PC-9 (cell line): ENCODE data around the gene SDHB. TPM values are rescaled to one million over a fixed set of nuclear protein-coding genes. Genes with fewer than 3 reads are reported as not detected.

Source experiments
- BruUV-seq: library from RNA; stranded (reverse); fragments of 400-500 nt; replicated peaks from 2 replicates; lab custom pipeline; 2021; lab: Mats Ljungman, UMichigan
- CTCF ChIA-PET: fragments of 300-600 bp; sonication (Branson Sonifier 250); formaldehyde crosslinking; loops from one replicate; lab custom pipeline; 2022; ENCODE audit warnings: antibody characterized with exemption; lab: Charles Lee
- POLR2A ChIA-PET: fragments of 300-600 bp; sonication (Branson Sonifier 250); formaldehyde crosslinking; loops from one replicate; lab custom pipeline; 2022; ENCODE audit warnings: antibody characterized with exemption; ENCODE audit not compliant: unreplicated experiment; lab: Charles Lee
- DNase-seq, 2 experiments: peaks; one replicate each; pipeline versions ENCODE4 v3.0.0 to v3.0.0-alpha.2; 2015 to 2022; ENCODE audit warnings: mixed read lengths in 1 of 2
- H2AFZ ChIP-seq: fragments of 200-600 bp; sonication (generic); 2 replicates; pipeline ENCODE4 v1.8.1; 2017; ENCODE audit warnings: antibody characterized with exemption
- H3F3A ChIP-seq: fragments of 200-600 bp; sonication (generic); 2 replicates; pipeline ENCODE4 v1.8.1; 2017; ENCODE audit warnings: antibody characterized with exemption, mild to moderate bottlenecking, low read depth; ENCODE audit not compliant: insufficient read depth
- H3K27ac ChIP-seq: fragments of 200-600 bp; sonication (generic); 2 replicates; pipeline ENCODE4 v1.6.1; 2016; ENCODE audit warnings: mixed run types
- H3K27me3 ChIP-seq: fragments of 200-600 bp; sonication (generic); 2 replicates; pipeline ENCODE4 v1.6.1; 2016; ENCODE audit warnings: low read depth, mixed run types; ENCODE audit not compliant: insufficient read depth
- H3K36me3 ChIP-seq: fragments of 200-600 bp; sonication (generic); 2 replicates; pipeline ENCODE4 v1.6.1; 2016; ENCODE audit warnings: low read depth, mixed run types
- H3K4me1 ChIP-seq: fragments of 200-600 bp; sonication (generic); replicated peaks from 2 replicates; pipeline ENCODE4 v1.6.1; 2016; ENCODE audit warnings: mixed run types; ENCODE audit not compliant: insufficient read depth
- H3K4me2 ChIP-seq: fragments of 200-600 bp; sonication (generic); 2 replicates; pipeline ENCODE4 v1.6.1; 2017; ENCODE audit warnings: mixed run types
- H3K4me3 ChIP-seq: fragments of 200-600 bp; sonication (generic); 2 replicates; pipeline ENCODE4 v1.6.1; 2016; ENCODE audit warnings: mixed run types
- H3K79me2 ChIP-seq: fragments of 200-600 bp; sonication (generic); 2 replicates; pipeline ENCODE4 v1.6.1; 2017; ENCODE audit warnings: low read depth, mixed run types
- H3K9me2 ChIP-seq: fragments of 200-600 bp; sonication (generic); 2 replicates; pipeline ENCODE4 v1.8.1; 2017; ENCODE audit warnings: mild to moderate bottlenecking; ENCODE audit not compliant: insufficient read depth
- H3K9me3 ChIP-seq: fragments of 200-600 bp; sonication (generic); 2 replicates; pipeline ENCODE4 v1.8.1; 2016; ENCODE audit warnings: low read depth; ENCODE audit not compliant: insufficient read depth
- H4K20me1 ChIP-seq: fragments of 200-600 bp; sonication (generic); 2 replicates; pipeline ENCODE4 v1.8.1; 2017; ENCODE audit not compliant: insufficient read depth
- EZH2 ChIP-seq: fragments of 200-600 bp; sonication (generic); IDR thresholded peaks from 2 replicates; pipeline ENCODE4 v1.8.0; 2017; ENCODE audit warnings: antibody characterized with exemption, low read depth
- intact Hi-C: fragments of 100-400 bp; cut with micrococcal nuclease; formaldehyde crosslinking; loops from one replicate; pipeline ENCODE4 v1.10.0; 2022; ENCODE audit not compliant: unreplicated experiment
- total RNA-seq: library from RNA; stranded (reverse); gene quantifications from 2 replicates; pipeline ENCODE4 v1.2.3, GENCODE V29; 2021
- TF ChIP-seq, protein P1 (sequence below): fragments of 200-600 bp; sonication (generic); conservative IDR thresholded peaks from 2 replicates; pipeline ENCODE4 v1.6.1; 2017; ENCODE audit warnings: mixed run types, antibody characterized with exemption, mild to moderate bottlenecking, moderate library complexity

The SDHB gene
- total RNA-seq, 1 experiment from 2014 or later: 101 TPM

DNA sequence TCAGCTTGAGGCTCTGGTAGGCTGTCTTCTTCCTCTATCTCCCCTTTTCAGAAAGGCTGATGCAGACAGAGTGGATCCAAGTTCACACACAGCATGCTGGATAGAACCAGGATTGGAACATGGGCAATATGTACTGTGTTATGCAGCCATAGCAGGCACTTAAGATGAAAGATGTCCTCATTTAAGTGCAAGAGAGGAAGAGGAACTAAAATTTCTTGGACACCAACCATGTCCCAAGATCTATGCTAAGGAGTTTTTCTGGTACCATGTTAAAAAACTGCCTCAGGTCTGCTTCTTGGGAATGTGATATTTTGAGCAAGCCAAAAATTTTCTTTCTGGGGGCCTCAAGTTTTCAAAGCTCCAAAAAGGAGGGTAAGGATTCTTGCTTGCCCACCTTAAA is 1.2 kb downstream of the SDHB start:
- no peaks in the 10 kb centered on the region for H4K20me1 ChIP-seq
- no peak for DNase-seq
- no peaks in the 10 kb centered on the region for H3K9me2 ChIP-seq
- intact Hi-C loops: loop anchor here (5.0 to 10.0 kb wide), 3 partner anchors 150 to 552 kb away; no protein-coding TSS in a partner anchor
- H3K79me2 ChIP-seq: peaks cover 38% of the 10 kb centered on the region
- no peak overlapping the region for H3K27ac ChIP-seq
- no peaks in the 10 kb centered on the region for H3K27me3 ChIP-seq
- no peak overlapping the region for H2AFZ ChIP-seq
- TSS peak; percentile 38 for BruUV-seq
- TF ChIP-seq EZH2: no peak
- TF ChIP-seq, protein P1, sequence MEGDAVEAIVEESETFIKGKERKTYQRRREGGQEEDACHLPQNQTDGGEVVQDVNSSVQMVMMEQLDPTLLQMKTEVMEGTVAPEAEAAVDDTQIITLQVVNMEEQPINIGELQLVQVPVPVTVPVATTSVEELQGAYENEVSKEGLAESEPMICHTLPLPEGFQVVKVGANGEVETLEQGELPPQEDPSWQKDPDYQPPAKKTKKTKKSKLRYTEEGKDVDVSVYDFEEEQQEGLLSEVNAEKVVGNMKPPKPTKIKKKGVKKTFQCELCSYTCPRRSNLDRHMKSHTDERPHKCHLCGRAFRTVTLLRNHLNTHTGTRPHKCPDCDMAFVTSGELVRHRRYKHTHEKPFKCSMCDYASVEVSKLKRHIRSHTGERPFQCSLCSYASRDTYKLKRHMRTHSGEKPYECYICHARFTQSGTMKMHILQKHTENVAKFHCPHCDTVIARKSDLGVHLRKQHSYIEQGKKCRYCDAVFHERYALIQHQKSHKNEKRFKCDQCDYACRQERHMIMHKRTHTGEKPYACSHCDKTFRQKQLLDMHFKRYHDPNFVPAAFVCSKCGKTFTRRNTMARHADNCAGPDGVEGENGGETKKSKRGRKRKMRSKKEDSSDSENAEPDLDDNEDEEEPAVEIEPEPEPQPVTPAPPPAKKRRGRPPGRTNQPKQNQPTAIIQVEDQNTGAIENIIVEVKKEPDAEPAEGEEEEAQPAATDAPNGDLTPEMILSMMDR: no peak
- peaks cover 7% of the 10 kb centered on the region; the same call in 1 of the 2 replicates for H3K4me1 ChIP-seq
- no peaks in the 10 kb centered on the region for H3K9me3 ChIP-seq
- ChIA-PET POLR2A (no interaction called here), CTCF (no interaction called here)
- H3F3A ChIP-seq: no peaks in the 10 kb centered on the region
- H3K4me2 ChIP-seq: peak overlapping the region; percentile 91
- 0 out of 2 replicates have a peak, but pooled peaks cover 7% of the 10 kb centered on the region for H3K36me3 ChIP-seq
- H3K4me3 ChIP-seq: peak overlapping the region; percentile 71

GRCh38 chr1:17052038-17052437 is 1.8 kb downstream of the SDHB start:
- Histone ChIP-seq H3K27me3 (no peaks in the 10 kb centered on the region), H2AFZ (no peak overlapping the region), H3K9me3 (no peaks in the 10 kb centered on the region), H3K4me1 (peaks cover 7% of the 10 kb centered on the region; the same call in 1 of the 2 replicates), H3K36me3 (0 out of 2 replicates have a peak, but pooled peaks cover 7% of the 10 kb centered on the region), H3K27ac (no peak overlapping the region), H3K4me2 (peak overlapping the region; percentile 91; the same call in 1 of the 2 replicates), H4K20me1 (no peaks in the 10 kb centered on the region), H3K79me2 (peaks cover 38% of the 10 kb centered on the region), H3K9me2 (no peaks in the 10 kb centered on the region), H3F3A (no peaks in the 10 kb centered on the region), H3K4me3 (no peak overlapping the region)
- intact Hi-C loops: loop anchor here (5.0 to 10.0 kb wide), 3 partner anchors 150 to 553 kb away; no protein-coding TSS in a partner anchor
- no peak for DNase-seq
- no peak for TF ChIP-seq EZH2
- TF ChIP-seq, protein P1: no peak
- POLR2A ChIA-PET: interaction anchor here (0.6 kb wide), 1 partner anchor 79 kb away, joined by 4 read pairs; no protein-coding TSS in a partner anchor
- no TSS peak for BruUV-seq
- CTCF ChIA-PET: no interaction called here

DNA sequence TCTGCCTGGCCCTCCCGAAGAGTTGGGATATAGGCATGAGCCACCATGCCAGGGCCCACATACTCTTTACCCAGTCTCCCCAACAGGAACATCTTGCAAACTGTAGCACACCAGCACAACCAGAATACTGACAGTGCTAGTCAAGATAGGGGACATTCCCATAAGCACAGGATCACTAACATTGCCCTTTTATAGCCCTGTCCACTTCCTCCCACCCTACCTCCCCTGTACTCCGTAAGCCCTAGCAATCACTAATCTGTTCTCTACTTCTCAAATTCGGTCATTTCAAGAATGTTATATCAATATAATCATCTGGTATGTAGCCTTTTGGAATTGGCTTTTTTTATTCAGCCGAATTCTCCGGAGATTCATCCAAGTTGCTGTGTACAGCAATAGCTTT is 5.9 kb downstream of the SDHB start:
- ChIA-PET CTCF (no interaction called here), POLR2A (no interaction called here)
- peaks cover 43% of the 10 kb centered on the region for H3K79me2 ChIP-seq
- peaks cover 6% of the 10 kb centered on the region; the same call in 1 of the 2 replicates for H3K4me1 ChIP-seq
- H4K20me1 ChIP-seq: 0 out of 2 replicates have a peak, but pooled peaks cover 3% of the 10 kb centered on the region
- no peak overlapping the region for H3K27ac ChIP-seq
- H3K4me2 ChIP-seq: no peak overlapping the region
- peaks cover 7% of the 10 kb centered on the region; the same call in 1 of the 2 replicates for H3K36me3 ChIP-seq
- BruUV-seq: no TSS peak
- peaks cover 5% of the 10 kb centered on the region; the same call in 1 of the 2 replicates for H3F3A ChIP-seq
- no peak overlapping the region for H3K4me3 ChIP-seq
- no peaks in the 10 kb centered on the region for H3K9me3 ChIP-seq
- no peak overlapping the region for H2AFZ ChIP-seq
- no peak for DNase-seq
- TF ChIP-seq EZH2: no peak
- TF ChIP-seq, protein P1: no peak
- intact Hi-C loops: loop anchor here (2.0 to 5.0 kb wide), 2 partner anchors 136 to 427 kb away; no protein-coding TSS in a partner anchor
- H3K27me3 ChIP-seq: no peaks in the 10 kb centered on the region
- H3K9me2 ChIP-seq: no peaks in the 10 kb centered on the region
